Thoracic aorta (tissue), 2 donors: Measurements from ENCODE around the gene GGTLC2. TPM values are rescaled to one million over a fixed set of nuclear protein-coding genes. Genes with fewer than 3 reads are reported as not detected.
"Not testable (repeated sequence)": the region's sequence is repeated elsewhere in the genome, so short reads cannot be mapped to it uniquely, and the experiment has no call there.

Experiments
- ATAC-seq: fragments of 150-250 bp; one replicate; pipeline ENCODE4 v1.8.0; 2017; ENCODE audit warnings: low read depth; ENCODE audit not compliant: insufficient number of reproducible peaks, low FRiP score
- DNase-seq: peaks from one replicate; pipeline ENCODE4 v3.0.0-alpha.2; 2020; ENCODE audit warnings: low spot score
- H3K27ac ChIP-seq, 2 donors: fragments of 200-600 bp; sonication (generic); 1 replicate in 1 of 2; 2 replicates in 1 of 2; pipeline ENCODE4 v1.5.1; 2016; ENCODE audit warnings: mild to moderate bottlenecking in 2 of 2, moderate library complexity in 2 of 2
- H3K27me3 ChIP-seq: fragments of 200-600 bp; sonication (generic); replicated peaks from 2 replicates; pipeline ENCODE4 v1.6.0; 2016; ENCODE audit warnings: mild to moderate bottlenecking; ENCODE audit not compliant: insufficient read depth
- H3K36me3 ChIP-seq: fragments of 200-600 bp; sonication (generic); one replicate; pipeline ENCODE4 v1.5.1; 2016
- H3K4me1 ChIP-seq, 2 donors: fragments of 200-600 bp; sonication (generic); 1 replicate in 1 of 2; 2 replicates in 1 of 2; pipeline versions ENCODE4 v1.5.1 to v1.6.0; 2016; ENCODE audit warnings: low read depth in 2 of 2, mild to moderate bottlenecking in 1 of 2; ENCODE audit not compliant: control insufficient read depth in 1 of 2
- H3K4me3 ChIP-seq: fragments of 200-600 bp; sonication (generic); 2 replicates; pipeline ENCODE4 v1.5.1; 2016; ENCODE audit warnings: mild to moderate bottlenecking
- H3K9me3 ChIP-seq: fragments of 200-600 bp; sonication (generic); 2 replicates; pipeline ENCODE4 v1.5.1; 2016
- total RNA-seq, 2 donors: library from RNA; depleted of rRNA; stranded (reverse); fragments of >200 nt; gene quantifications; one replicate each; pipeline versions ENCODE4 v1.1.0 to v1.2.3, GENCODE V29; 2016
- TF ChIP-seq, protein P1 (sequence below): fragments of 200-600 bp; sonication (generic); IDR thresholded peaks from one replicate; pipeline ENCODE4 v1.5.1; 2019; ENCODE audit warnings: antibody characterized with exemption

GGTLC2 gene
- total RNA-seq = not detected

DNA sequence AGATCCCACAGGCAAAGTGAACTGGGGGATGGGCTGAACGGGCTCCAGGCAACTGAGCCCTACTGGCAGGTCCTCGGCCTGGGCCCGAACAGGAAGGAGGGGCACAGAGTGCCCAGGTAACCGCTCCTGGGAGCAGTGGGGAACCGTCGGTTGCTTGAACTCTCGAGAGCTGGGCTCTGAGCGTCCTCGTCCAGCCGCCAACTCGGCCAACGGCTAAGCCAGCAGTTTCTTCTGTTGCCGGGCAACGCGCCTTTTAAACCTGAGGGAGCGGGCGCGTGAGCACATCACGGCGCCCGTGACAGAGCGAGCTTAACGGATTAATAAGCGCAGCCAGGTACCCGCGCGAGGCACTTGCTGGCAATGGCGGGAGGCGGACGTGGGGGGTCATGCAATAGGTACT is at the start of gene GGTLC2:
TSS of gene GGTLC2 (plus strand) at position 301 of the 400 bp plus-strand sequence. CDS start 1,732 bp downstream, outside the sequence.
- not testable (repeated sequence) for DNase-seq, H3K4me1 ChIP-seq, H3K27ac ChIP-seq, H3K4me3 ChIP-seq, ATAC-seq, H3K9me3 ChIP-seq, H3K27me3 ChIP-seq, H3K36me3 ChIP-seq

DNA sequence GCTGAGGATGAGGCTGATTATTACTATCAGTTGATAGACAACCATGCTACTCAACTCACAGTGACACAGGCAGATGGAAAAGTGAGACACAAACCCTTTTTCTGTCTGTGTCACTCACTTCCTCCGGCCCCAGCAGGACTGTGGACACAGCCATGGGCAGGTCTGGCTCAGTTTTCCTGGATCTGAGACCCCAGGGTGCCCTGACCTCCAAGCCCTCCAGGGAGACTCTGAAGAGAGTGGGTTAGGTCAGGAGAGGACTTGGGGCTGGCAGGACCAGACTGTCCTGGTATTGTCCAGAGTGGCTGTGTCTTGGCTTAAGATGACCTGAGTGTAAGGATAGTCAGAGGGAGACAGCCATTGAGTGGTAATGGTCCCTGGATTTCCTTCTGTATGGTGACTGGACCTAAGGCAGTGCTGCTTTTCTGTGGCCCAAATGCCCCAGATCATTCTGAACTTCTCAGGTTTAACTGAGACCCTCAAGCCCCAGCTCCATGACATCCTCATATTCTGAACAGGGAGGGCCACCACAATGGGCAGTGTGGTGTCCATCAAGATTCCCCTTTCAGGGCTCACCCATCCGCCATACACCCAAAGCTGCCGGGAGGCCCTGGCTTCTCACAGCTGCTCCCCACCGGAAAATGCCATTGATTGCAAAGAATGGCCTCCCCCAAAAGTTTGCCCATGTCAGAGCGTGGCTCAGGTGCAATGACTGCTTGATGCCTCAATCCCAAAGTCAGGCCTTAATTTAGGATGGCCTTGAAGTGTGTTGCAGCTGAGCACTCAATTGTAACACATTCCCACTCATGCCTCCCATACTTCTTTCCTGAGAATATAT is 49.2 kb upstream of the GGTLC2 start:
- H3K9me3 ChIP-seq = no peaks in the 10 kb centered on the region
- no peak overlapping the region for H3K4me3 ChIP-seq
- H3K27ac ChIP-seq = no peak overlapping the region
- ATAC-seq (no peak), DNase-seq (no peak)
- no peaks in the 10 kb centered on the region for H3K36me3 ChIP-seq
- H3K27me3 ChIP-seq = no peaks in the 10 kb centered on the region
- TF ChIP-seq, protein P1, sequence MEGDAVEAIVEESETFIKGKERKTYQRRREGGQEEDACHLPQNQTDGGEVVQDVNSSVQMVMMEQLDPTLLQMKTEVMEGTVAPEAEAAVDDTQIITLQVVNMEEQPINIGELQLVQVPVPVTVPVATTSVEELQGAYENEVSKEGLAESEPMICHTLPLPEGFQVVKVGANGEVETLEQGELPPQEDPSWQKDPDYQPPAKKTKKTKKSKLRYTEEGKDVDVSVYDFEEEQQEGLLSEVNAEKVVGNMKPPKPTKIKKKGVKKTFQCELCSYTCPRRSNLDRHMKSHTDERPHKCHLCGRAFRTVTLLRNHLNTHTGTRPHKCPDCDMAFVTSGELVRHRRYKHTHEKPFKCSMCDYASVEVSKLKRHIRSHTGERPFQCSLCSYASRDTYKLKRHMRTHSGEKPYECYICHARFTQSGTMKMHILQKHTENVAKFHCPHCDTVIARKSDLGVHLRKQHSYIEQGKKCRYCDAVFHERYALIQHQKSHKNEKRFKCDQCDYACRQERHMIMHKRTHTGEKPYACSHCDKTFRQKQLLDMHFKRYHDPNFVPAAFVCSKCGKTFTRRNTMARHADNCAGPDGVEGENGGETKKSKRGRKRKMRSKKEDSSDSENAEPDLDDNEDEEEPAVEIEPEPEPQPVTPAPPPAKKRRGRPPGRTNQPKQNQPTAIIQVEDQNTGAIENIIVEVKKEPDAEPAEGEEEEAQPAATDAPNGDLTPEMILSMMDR = no peak
- no peaks in the 10 kb centered on the region for H3K4me1 ChIP-seq

DNA sequence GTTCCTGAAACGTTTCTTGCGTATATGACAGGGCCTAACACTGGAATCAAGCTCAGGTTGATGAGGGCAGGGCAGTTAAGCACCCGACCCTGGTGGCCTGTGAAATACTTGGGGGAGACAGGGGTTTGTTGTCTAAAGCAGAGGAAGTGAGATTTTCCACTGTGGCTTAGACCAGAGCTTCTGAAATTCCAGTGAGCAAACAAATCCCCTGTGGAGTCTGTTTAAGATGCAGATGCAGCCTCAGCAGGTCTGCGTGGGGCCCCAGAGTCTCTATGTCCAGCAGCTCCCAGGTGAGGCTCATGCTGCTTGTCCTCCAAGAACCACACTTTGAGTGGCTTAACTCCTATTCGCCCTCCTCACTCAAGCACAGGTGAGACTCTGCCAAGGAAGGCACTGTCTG is 46.3 kb upstream of the GGTLC2 start:
- ATAC-seq = no peak
- Histone ChIP-seq H3K27me3 (no peaks in the 10 kb centered on the region), H3K27ac (no peak overlapping the region), H3K4me1 (no peaks in the 10 kb centered on the region), H3K9me3 (no peaks in the 10 kb centered on the region), H3K4me3 (no peak overlapping the region), H3K36me3 (no peaks in the 10 kb centered on the region)
- DNase-seq = no peak
- TF ChIP-seq, protein P1 = no peak

DNA sequence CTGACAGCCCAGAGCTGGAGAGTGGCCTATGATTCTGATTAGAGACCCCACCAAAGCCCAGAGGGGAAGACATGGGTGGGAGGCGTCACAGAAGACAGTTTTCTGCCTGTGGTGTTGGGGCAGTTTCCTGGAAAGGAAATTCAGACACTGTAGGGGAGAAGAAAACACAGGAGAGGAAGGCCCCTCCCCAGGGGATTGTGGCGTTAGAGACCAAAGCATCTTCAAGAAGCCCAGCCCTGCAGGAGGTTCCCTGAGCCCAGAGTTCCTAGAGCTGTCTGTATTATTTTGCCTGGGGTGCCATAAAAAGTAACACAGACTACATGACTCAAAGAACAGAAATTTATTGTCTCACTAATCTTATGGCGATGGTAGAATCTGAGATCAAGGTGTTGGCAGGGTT is 45.2 kb upstream of the GGTLC2 start:
- no peak for ATAC-seq
- Histone ChIP-seq H3K4me1 (no peaks in the 10 kb centered on the region), H3K36me3 (no peaks in the 10 kb centered on the region), H3K27ac (no peak overlapping the region), H3K9me3 (no peaks in the 10 kb centered on the region), H3K27me3 (no peaks in the 10 kb centered on the region), H3K4me3 (no peak overlapping the region)
- DNase-seq = no peak
- TF ChIP-seq, protein P1 = no peak

DNA sequence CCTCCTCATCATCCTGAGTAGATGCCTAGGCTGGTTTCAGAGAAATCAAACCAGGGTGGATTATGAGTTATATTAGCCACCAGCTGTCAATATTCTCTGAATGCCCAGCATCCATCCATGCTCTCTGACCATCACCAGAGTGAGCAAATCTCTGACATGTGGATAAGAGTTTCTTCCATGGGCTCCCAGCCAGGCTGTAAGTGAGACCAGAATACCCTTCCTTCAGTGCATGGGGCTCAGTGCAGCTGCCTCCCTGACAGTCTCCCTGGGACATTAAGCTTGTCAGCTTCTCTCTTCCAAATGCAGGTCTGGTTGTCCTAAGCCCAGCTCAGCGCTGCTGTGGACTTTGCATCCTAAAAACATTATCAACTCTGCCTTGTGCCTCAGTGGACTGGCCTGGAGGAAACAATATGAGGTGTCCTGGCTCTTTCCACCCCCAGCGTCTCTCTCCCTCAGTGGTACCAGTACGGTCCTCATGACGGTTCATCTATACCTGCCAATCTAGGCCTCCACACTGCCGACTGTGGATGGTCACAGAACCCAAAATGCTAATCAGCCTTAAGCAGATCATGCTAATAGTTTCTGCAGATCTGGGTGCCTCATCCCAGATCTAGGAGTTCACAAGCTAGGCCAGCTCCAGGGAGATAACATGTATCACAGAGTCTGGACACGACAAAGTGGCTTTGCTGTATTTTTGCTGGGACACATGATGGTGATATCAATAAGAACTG is 43.7 kb upstream of the GGTLC2 start:
- Histone ChIP-seq H3K27ac (no peak overlapping the region), H3K27me3 (no peaks in the 10 kb centered on the region), H3K36me3 (no peaks in the 10 kb centered on the region), H3K4me3 (no peak overlapping the region), H3K4me1 (no peaks in the 10 kb centered on the region), H3K9me3 (no peaks in the 10 kb centered on the region)
- TF ChIP-seq, protein P1 = no peak
- ATAC-seq (no peak), DNase-seq (no peak)
